EH (cell line): ENCODE results near the gene OSBPL3.

Experiments used
- DNase-seq: peaks from one replicate; pipeline ENCODE4 v3.0.0-alpha.2; 2015; ENCODE audit warnings: low read depth

Gene OSBPL3

DNA sequence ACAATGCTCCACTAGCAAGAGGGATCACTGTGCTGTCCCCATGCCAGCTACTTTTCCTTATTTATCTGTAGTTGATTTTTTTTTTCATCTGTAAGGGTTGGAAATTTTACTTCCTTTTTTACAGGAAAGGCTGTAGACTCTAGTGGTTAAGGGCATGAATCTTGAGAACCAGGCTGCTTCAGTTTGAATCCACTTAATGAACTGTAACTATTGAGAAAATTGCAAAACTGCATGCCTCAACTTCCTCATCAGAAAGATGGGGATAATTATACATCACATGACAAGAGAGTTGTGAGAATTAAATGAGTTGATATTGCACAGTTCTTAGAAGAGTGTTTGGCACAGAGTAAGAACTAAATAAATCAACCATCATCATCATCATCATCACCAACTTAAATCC lies 116.4 kb downstream of the OSBPL3 start:
- DNase-seq, result no peak

GRCh38 chr7:24862461-24862860 lies 117.5 kb downstream of the OSBPL3 start:
- DNase-seq, result no peak

DNA sequence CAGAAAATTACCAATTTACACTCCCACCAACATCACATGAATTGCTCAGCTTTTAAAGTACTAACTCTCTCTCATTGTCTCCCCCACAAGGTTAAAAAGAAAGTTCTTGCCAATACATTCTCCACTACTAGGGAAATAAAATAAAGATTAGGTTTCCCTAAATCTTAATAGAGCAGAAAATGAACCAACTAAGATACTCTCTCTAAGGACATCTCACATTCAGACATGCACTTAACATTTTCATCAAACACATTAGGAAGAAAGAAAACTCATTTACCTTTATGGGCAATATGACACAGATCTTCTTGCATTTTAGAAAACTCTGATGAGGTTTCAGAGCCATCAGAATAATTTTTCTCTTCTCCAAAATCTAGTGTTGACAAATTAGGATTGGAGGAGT lies 118.6 kb downstream of the OSBPL3 start:
- no peak for DNase-seq

- no peak for DNase-seq
These were observed 119.4 kb downstream of the OSBPL3 start for GRCh38 chr7:24860611-24861010.

GRCh38 chr7:24858108-24858977 lies 121.6 kb downstream of the OSBPL3 start:
- no peak for DNase-seq

- no peak for DNase-seq
These were observed 122.4 kb downstream of the OSBPL3 start for GRCh38 chr7:24857623-24858022.

DNA sequence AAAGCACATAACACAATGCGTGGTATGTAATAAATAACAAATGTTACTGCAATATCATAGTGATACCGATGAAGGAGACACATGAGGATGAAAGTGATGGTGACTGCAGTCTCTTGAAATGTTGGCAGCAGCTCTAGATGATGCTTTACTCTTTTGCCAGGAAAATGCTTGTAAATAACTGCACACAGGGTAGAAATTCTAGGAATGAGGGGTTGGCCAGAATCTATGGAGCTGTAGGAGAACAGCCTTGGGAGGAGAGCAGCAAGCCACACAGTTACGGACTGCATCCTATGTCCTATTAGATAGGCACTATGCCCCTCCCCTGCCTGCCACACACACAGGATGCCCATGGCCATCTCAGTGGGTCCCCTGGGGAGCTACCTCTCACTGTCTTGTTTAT lies 125.1 kb downstream of the OSBPL3 start:
- peak; percentile 90 for DNase-seq

DNA sequence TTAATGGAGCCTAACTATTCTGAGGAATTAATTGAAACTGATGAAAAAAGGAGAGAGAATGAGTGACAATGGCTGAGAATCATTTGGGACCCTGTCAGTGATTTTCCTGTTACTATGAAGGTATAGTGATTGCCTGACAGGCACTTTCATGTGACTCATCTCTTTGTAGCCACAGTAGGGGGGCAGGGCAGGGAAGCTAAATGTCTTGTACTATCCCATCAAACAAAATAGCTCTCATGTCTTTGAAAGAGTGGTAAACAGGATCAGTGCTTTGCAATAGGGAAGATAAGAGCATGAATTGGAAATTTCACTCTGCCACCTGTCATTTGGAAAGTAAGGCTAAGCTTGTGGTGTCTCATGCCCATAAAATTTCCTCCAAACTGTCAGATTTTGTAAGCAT lies 128.2 kb downstream of the OSBPL3 start:
- peak; percentile 67 for DNase-seq

GRCh38 chr7:24848878-24849277 lies 131.1 kb downstream of the OSBPL3 start:
- no peak for DNase-seq

DNA sequence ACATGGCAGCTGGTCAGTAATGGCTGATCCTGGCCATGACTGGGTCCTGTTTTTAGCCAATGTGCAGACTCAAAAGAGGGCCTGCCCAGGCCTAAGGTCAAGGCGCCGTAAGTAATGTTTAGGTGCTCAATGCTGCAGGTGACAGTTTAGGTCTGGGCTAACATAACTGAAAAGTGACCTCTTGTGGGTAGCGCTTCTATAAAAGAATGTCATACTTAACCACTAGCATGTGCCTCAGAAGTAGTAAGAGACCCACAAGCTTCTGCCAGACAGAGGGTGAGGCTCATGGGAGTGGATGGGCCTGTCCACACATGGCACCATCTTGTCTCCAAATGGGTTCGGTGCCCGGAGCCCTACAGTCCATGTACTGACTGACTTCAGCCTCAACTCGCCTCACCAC lies 132.2 kb downstream of the OSBPL3 start:
- DNase-seq, result no peak

DNA sequence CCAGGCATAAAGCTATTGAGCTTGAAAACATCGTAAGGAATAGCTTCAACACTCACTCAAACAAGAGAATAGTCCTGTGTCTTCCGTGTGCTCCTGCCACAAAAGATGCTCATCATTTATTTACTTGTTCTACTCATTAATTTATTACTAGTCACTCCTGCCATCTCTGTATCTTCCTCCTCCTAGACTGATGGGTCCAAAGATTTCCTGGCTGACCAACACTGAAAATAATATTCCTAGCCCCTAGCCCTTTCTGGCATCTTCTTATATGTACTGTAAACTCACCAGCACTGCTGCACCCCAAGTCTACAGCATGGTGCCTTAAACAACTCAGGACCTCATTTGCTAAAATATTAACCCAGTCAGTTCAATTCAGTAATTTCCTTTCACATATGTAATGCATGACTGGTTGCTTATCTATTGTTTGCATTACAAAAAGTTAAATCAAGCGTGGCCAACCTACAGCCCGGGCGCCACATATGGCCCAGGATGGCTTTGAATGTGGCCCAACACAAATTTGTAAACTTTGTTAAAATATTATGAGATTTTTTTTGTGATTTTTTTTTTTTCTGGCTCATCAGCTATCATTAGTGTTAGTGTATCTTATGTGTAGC lies 136.1 kb downstream of the OSBPL3 start:
- DNase-seq, result no peak

GRCh38 chr7:24842449-24843241 lies 137.3 kb downstream of the OSBPL3 start:
- DNase-seq, result peak; percentile 40

- DNase-seq, result no peak
These were observed 137.9 kb downstream of the OSBPL3 start for GRCh38 chr7:24842029-24842428.

- DNase-seq, result peak; percentile 43
These were observed 139.4 kb downstream of the OSBPL3 start for GRCh38 chr7:24840563-24840962.

DNA sequence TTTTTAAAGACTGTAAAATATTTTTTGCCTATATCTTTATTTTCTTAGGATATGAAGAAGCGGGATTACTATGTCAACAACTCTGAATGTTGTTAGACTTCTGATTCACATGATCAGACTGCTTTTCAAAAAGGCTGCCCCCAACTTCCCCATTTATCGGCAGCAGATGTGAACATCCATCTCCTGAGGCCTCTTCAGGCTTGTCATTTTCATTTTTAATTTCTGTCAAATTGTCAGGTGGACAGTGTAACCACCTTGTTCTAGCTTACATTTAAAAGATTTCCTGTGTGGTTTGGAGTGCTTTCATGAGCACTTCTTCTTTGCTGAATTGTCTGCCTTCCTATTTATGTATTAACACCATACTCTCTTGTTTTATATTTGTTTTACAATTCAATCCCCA lies 143.9 kb downstream of the OSBPL3 start:
- no peak for DNase-seq

- no peak for DNase-seq
These were observed 144.3 kb downstream of the OSBPL3 start for GRCh38 chr7:24835643-24836042.

- DNase-seq, result no peak
These were observed 145.7 kb downstream of the OSBPL3 start for GRCh38 chr7:24834128-24834798.

- no peak for DNase-seq
These were observed 146.4 kb downstream of the OSBPL3 start for GRCh38 chr7:24833549-24833948.

DNA sequence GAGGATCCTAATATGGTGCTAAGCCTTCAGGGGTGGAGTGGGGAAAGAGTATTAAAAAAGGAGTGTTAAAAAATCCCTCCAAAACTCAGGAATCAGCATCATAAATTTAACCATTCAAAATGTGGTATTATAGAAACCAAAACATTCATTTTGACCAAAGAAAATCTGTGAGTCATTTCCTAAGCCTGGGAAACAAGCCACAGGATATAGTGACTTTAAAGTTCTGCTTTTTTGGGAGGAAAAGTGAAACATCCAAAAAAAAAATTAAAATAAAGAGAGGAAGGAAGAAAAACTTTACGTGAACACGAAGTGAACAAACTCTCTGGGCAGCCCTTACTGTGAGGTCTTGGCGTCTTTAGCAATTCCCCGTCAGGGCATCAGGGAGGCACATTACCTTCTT lies 148.7 kb downstream of the OSBPL3 start:
- DNase-seq, result peak; percentile 88

DNA sequence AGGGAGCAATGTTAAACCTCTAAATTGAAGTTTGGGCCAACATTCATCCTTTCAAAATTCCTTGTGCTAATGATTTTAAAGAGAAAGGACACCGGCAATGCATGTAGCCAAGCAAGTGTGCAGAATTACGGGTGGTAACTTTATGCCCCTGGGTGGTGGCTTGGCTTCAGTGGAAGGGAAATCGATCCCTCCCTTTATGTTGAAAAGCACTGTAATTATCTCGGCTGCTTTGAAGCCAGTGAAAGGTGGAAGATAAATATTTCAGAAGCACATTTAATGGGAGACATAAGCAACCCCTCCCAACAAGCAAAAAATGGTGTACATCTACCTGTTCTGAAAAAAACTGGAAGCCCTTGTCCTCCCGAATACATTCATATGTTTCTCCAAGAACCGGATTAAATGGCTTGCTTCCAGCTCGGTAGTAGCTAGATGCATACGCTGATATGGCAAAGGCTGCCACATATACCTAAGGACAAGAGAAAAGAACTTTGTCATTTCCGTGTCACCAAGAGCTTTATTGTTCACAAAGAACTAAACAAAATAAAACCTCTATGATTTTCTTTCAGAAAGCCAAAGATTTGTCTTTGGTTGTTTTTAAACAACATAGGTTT lies 149.4 kb downstream of the OSBPL3 start:
- no peak for DNase-seq

- DNase-seq, result peak; percentile 52
These were observed 150.2 kb downstream of the OSBPL3 start for GRCh38 chr7:24829787-24830186.
